HG02571 (cell line): ENCODE measurements around the gene ADCY3.
"Not testable (repeated sequence)": the region's sequence is repeated elsewhere in the genome, so short reads cannot be mapped to it uniquely, and the experiment has no call there.

Experiments
- ATAC-seq: cut with Tn5 transposase; IDR thresholded peaks from one replicate; pipeline ENCODE4 v1.9.1; 2021; ENCODE audit warnings: mild to moderate bottlenecking, moderate library complexity; ENCODE audit not compliant: unreplicated experiment

Gene ADCY3

DNA sequence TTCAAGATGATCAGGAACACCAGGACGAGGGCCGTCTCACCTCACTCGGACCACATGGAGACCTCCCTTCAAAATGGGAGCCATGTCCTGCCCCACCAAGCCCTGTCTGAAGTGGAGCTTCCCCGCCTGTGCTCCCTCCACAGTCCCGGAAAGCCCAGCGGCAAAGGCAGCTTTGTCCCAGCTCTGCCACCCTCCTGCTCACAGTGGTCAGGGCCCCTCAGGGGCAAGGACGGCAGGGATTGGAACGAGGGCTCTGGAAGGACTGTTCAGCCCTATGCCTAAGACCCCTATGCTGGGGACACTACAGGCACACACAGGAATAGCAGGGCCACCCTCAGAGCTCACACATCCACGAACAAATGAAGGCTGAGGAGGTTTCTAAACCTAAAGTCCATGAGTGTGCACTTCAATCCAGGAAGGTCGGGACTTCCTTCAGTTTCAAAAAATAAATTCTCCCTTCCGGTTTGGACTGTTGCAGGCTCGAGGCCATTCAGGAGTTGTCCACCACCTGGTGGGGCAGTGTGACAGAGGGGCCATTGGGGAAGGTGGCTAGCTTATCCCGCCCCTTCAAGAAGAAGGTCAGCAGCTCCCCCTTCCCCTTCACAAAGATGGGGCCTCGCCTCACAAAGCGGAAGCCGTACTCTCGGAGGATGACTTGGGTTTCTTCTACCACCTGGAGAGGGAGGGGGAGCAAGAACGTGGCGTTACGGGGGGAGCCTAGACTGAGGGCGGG is 100.4 kb downstream of the ADCY3 start:
- no peak for ATAC-seq

DNA sequence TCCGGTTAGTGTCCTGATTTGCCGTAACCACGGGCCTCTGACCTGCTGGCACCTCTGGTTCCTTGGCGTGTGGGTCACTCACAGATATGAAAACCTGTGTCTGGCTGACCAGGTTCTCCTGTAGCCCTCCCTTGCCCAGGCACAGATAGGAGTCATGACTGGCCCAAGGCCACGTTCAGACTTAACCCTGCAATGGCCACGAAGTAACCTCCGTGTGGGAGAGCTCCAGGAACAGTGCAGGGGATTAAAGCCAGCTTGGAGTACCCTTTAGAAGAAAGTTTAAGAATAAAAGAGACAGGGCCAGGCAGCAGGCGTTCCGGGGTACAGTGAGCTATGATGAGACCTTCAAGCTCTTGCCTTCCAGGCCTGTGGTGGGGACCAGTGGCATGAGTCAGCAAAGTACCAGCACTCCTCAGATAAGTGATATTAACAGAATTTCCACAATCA is 101.3 kb downstream of the ADCY3 start:
- no peak for ATAC-seq

DNA sequence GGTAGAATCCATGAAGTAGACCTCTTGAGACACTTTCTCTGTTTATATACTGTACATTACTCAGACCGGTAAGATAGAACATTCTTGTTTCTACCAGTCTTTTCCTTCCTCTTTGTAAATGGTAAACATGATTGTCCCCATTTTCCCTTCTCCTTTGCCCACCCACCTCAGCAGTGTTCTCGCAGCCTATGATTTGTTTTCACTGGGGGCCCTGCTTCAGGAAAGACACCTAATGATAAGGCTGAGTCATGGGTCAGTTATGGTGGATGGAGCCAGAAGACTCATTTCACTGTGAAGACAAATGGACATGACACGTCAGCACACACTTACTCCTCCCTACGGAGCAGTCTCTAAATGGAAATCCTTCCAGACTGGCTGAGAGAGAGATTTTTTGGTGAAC is 103.2 kb downstream of the ADCY3 start:
- ATAC-seq, result no peak

DNA sequence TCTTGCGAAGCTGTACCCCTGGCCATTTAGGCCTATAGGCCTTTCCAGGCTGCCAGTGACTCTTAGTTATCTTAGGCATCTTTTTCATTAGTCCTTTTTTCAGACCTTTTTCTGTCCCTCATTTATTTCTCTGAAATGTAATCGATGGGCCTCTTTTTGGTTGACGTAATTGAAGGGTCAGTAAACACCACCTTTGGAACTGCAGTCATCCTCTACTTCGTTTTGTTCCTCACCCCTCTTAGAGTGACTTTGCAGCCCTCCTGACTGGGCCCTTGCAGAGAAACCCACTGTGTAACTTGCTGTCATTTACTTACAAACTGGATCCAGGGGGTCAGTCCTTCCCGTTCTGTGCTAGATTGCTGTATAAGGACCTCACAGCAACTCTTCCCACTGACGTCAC is 103.6 kb downstream of the ADCY3 start:
- no peak for ATAC-seq

DNA sequence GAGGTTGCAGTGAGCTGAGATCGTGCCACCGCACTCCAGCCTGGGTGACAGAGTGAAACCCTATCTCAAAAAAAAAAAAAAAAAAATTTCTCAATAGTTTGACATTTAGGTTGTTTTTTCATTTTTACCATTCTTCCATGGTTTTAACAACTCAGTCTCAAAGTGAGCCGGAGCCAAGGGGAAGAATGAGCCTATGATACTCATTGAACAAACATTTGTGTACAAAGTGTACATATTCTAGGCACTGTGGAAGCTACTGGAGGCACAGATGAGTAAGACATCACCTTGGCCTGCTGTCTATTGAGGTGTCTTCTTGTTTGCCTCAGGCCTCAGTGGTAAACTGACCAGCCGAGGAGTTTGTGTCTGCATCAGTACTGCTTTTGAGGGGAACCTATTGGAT is 104.9 kb downstream of the ADCY3 start:
- ATAC-seq, result no peak

DNA sequence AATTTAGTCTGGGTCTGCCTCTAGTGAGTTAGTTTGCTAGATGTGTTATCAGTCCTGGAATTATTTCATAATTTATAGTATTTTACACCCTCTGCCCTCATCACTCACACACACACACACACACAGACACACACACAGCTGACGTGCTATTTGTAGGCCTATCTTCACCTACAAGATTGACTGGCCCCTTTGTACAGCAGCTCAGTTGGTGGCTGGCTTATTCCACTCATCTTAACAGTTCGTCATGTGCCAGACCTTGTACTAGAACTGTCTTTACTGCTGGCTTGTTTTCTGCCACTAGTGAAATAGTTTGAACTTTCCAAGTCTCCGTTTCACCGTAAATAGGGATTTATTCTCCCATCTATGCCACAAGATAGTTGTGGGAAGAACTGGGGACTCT is 105.5 kb downstream of the ADCY3 start:
- no peak for ATAC-seq

DNA sequence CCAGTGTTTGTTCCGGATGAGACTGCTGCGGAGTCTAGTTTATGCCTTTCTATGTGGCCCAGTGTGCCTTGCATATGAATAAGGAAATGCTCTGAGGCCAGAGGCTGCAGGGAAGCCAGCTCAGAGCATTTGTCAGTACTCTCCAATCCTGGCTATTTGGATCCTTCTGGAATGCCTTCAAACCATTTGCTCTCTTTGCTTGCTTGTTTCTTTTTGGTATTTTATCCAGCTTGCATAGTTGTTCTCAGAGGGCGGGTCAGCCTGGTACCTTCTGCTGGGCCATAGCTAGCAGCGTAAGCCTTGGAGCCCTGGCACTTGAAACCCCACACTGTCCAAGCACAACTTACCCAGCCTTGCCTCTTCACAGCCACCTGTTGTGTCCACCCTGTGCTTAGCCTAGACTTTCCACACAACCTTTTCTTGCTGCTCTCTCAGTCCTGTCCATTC is 106.3 kb downstream of the ADCY3 start:
- no peak for ATAC-seq

DNA sequence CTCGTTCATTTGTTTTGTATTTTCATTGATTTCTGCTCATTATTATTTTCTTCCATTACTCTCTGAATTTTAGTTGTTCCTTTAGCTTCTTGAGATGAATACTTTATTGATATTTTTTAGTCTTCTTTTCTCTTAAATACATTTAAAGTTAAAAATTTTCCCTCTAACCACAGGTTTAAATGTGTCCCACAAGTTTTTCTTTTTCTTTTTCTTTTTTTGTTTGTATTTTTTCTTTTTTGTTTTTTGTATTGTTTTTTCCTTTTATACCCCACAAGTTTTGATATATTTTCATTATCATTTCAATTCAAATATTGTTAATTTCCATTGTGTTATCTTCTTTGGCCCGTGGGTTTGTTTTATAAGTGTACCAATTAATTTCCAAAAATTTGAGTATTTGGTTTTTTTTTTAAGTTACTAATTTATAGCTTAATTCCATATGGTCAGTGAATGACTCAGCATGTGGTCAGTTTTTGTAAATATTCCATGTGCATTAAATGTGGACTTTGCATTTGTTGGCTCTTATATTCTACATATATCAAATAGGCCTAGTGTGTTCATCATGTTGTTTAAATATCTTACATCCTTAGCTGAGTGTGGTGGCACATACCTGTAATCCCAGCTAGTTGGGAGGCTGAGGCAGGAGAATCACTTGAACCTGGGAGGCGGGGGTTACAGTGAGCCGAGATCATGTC is 110.6 kb downstream of the ADCY3 start:
- ATAC-seq, result no peak

DNA sequence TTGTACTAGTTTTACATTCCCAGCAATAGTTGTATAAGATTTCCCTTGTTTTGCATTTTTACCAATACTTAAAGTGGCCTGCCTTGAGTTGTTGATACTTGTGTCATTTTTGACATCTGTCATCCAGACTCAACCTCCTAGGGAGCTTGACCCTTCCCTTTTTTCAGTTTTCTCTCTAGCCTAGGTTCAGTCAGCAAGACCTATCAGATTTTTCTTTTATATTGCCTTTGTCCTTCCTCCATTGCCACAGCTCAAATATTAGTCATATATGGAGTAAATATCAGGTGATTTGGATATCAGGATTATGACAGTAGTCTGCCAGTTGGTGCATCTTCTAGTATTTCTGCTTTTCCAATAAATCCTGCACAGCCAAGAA is 113.4 kb downstream of the ADCY3 start:
- no peak for ATAC-seq

DNA sequence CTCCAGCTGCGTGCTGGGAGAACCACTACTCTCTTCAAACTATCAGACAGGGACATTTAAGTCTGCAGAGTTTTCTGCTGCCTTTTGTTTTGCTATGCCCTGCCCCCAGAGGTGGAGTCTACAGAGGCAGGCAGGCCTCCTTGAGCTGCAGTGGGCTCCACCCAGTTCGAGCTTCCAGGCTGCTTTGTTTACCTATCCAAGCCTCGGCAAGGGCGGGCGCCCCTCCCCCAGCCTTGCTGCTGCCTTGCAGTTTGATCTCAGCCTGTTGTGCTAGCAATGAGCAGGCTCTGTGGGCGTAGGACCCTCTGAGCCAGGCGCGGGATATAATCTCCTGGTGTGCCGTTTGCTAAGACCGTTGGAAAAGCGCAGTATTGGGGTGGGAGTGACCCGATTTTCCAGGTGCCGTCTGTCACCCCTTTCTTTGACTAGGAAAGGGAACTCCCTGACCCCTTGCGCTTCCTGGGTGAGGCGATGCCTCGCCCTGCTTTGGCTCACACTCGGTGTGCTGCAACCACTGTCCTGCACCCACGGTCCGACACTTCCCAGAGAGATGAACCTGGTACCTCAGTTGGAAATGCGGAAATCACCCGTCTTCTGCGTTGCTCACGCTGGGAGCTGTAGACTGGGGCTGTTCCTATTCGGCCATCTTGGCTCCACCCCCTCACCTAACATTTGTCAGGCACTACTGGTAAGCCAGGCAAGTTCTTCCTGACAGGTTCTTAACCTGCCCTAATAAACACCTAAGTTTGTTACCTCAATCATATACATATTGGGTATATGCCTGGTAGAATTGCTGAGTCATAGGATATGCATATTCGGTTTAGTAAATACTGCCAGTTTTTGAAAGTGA is 114.0 kb downstream of the ADCY3 start:
- not testable (repeated sequence) for ATAC-seq

DNA sequence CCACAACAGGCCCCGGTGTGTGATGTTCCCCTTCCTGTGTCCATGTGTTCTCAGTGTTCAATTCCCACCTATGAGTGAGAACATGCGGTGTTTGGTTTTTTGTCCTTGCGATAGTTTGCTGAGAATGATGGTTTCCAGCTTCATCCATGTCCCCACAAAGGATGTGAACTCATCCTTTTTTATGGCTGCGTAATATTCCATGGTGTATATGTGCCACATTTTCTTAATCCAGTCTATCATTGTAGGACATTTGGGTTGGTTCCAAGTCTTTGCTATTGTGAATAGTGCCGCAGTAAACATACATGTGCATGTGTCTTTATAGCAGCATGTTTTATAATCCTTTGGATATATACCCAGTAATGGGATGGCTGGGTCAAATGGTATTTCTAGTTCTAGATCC is 119.5 kb downstream of the ADCY3 start:
- not testable (repeated sequence) for ATAC-seq

DNA sequence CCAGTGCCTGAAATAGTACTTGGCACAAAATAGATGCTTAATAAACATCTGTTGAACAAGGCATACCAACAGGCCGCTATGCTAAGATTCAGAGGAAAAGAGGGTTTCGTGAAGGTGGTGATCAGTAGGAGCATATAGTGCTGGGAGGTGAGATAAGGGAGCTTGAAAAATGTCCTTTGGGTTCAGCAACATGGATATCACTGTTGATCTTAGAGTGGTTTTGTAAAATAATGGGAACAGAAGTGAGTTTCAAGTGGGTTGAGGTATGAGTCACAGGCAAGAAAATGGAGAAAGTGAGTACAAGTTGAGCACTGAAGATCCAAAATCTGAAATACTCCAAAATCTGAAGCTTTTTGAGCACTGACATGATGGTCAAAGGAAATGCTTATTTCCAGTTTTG is 122.4 kb downstream of the ADCY3 start:
- no peak for ATAC-seq

DNA sequence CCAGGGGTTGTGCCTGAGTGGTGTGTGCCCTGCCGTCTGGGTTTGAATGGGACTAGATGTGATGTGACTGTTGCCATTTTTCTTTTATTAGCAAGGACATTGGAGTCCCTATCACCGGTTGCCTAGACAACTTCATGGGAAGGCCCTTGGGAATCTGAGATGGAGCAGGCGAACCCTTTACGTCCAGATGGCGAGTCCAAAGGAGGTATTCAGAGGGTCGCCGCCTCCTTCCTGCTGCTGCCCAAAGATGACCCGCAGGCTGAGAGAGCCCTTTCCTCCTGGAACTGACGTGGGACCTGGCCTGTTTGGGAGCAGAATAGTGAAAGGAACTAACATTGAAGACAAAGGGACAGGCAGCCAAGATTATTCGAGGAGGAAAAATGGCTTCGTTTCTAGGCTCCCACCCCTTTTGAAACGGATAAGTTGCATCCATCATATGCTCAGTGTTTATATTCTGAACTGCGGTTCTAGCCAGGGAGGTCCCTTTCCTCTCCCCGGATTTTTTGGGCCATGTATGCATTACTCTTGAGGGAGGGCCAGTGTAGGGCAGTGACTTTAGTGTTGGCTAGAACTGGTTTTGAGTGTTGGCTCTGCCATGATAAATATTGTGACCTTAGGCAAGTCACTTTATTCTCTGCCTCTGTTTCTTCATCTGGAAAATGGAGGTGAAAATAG is 126.1 kb downstream of the ADCY3 start:
- ATAC-seq, result no peak

DNA sequence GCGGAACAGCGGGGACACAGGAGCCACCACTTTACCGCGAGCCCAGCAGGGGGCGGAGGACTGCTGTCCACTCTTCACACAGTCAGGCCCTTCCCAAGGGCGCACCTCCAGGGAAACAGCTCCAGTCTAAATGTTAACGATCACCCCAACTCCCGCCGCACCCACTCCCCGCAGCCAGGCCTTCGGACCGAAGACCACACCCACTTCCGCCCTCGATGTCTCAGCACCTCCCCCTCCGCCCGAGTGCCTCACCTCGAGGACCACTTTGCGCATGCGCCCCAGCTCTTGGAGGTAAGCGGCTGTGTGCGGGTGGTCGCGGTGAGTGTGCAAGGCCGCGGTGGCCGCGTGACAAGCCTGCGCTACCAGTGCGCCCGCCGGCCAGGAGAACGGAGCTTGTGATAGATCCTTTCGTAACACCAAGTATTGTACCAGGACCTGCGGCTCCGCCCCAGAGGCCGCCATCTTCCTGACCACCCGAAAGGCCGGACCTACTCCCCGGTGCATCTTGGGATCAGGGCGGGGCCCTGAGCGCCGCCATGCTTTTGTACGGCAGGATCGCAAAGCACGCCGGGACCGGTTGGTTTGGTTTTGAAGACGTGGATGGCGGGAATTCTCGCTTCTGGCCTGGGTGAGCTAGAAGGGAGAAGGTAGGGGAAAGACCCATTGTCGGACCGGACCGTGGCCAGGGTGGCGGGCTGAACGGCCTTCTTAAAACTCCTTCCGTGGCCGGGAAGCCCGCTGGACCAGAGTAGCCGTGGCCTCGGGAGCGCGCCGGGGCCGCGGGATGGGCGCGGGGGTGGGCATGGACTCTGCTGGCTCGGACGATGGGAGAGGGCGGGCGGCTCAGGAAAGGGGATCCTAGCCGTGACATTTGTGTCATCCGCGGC is 126.9 kb downstream of the ADCY3 start, which contains the start of the genes CENPO and PTRHD1:
Gene CENPO (plus strand): TSS at position 552 of the 887 bp plus-strand sequence. CDS start 495 bp downstream, outside the sequence.
Gene PTRHD1 (minus strand): TSS at position 518 of the 887 bp plus-strand sequence. CDS start 14 bp downstream, at position 504.
- peak; percentile 95 for ATAC-seq

DNA sequence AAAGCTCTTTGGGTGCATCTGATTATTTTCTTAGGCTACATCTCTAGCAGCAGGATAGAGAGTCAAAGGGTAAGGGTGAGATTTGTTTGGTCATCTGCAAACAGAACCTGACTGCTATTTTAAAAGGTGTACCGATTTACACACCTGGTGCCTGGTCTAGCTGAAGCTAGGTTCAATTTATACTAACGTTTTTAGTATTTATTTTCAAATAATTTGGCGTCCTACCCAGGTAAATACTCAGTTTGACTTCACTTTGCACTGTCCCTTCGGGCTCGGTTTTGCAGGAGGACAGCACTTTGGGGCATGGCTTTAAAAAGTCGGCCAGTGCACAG is 127.5 kb downstream of the ADCY3 start:
- no peak for ATAC-seq

DNA sequence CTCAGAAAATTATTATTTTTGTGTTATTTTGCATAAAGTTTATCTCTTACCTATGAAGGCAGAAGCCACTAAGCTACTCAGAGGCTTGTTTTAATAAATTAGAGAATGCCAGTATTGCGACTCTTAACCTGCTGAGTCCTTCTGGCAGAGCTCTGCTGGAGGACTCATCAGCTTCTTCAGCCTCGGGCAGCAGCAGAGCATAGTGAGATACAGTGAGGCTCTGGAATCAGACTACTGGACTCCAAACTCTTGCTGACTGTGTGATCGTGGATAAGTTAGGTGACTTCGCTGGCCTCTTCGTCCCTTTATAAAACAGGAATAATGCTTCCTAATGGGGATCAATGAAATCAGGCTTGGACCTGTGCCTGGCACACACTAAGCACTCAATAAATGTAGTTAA is 128.6 kb downstream of the ADCY3 start:
- no peak for ATAC-seq

DNA sequence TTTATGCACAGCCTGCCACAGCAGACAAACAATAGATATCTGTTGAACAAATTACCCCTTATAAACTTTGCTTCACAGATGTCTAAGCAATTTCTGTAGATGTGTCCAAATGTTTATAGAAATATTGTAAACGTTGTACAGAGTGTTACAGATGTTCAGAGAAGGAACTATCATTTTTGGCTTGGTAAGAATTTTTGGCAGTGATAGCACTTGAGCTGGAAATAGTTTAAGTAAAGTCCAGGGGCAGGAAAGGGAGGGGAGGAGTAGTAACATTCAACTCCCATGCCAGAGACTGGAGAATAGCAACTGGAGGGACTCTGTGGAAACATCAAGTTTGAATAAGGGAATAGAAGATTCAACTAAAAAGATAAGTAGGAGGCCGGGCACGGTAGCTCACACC is 131.2 kb downstream of the ADCY3 start:
- no peak for ATAC-seq

DNA sequence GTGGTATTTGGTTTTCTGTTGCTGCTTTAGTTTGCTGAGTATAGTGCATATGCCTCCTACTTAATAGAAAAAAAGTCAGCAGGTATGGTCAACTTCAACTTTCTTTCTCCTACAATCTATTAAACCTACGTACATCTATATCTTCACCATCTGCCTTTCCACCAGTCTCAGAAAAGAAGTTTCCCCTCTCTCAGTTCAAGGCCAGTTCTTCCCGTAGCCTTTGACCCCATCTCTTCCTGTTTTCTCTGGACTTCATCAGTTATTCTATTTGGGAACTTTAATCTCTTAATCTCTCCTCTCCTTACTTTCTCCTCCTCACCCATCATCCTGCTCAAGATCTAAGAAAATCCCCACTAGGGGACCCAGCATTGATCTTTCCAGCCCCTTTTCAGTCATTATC is 132.5 kb downstream of the ADCY3 start:
- ATAC-seq, result no peak

DNA sequence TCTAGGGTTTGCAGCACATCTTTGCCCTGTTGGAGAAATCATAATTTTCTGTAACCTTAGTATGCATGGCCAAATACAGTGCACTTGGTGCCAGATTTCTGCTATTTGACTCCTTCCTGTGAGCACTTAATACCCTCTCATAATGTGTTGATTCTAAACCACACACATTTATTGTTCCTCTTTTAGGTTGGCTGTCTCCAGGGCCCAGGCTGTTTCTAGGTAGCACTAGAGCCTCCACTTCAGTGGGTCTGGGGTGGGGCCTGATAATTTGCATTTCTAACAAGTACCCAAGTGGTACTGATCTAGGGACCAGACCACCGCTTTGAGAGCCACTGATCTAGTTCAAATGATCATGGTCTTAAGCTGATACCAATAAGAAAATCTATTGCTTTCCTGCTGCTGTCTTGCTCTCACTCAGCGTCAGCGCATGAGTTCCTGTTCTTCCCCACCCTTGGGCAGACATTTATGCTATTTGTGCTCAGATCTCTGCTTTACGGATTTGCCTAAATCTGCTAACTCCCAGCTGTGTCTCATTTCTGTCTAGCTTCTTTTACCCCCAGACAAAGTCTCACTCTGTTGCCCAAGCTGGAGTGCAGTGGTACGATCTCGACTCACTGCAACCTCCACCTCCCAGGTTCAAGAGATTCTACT is 134.2 kb downstream of the ADCY3 start:
- ATAC-seq, result peak; percentile 63
